Transverse colon (tissue), 4 donors: ENCODE results near the gene ARRDC5. TPM values are rescaled to one million over a fixed set of nuclear protein-coding genes. Genes with fewer than 3 reads are reported as not detected.
"Not testable (repeated sequence)": the region's sequence is repeated elsewhere in the genome, so short reads cannot be mapped to it uniquely, and the experiment has no call there.

Experiments
- DNase-seq: peaks from one replicate; pipeline ENCODE4 v3.0.0-alpha.2; 2019
- H3K27ac ChIP-seq, 4 donors: fragments of 200-600 bp; sonication (generic); 2 replicates each; pipeline ENCODE4 v1.5.1; 2016 to 2018; ENCODE audit warnings: inconsistent platforms in 4 of 4
- H3K27me3 ChIP-seq: fragments of 200-600 bp; sonication (generic); 2 replicates; pipeline ENCODE4 v1.5.1; 2017; ENCODE audit warnings: inconsistent platforms
- H3K36me3 ChIP-seq, 4 donors: fragments of 200-600 bp; sonication (generic); 2 replicates each; pipeline ENCODE4 v1.5.1; 2017 to 2019; ENCODE audit warnings: inconsistent platforms in 4 of 4
- H3K4me1 ChIP-seq, 4 donors: fragments of 200-600 bp; sonication (generic); 2 replicates each; pipeline ENCODE4 v1.5.1; 2017 to 2020; ENCODE audit warnings: inconsistent platforms in 4 of 4
- H3K4me3 ChIP-seq, 4 donors: fragments of 200-600 bp; sonication (generic); 1 replicate in 1 of 4; 2 replicates in 3 of 4; pipeline versions ENCODE4 v1.5.1 to v1.6.1; 2017 to 2019; ENCODE audit warnings: inconsistent platforms in 4 of 4
- H3K9me3 ChIP-seq, 2 donors: fragments of 200-600 bp; sonication (generic); 2 replicates each; pipeline ENCODE4 v1.5.1; 2017 to 2019; ENCODE audit warnings: inconsistent platforms in 2 of 2
- EP300 ChIP-seq: sonication (generic); formaldehyde crosslinking; IDR thresholded peaks from one replicate; pipeline ENCODE4 v1.6.1; 2017; ENCODE audit warnings: antibody characterized with exemption, low read depth
- POLR2A ChIP-seq: fragments of 450-650 bp; IDR thresholded peaks from one replicate; pipeline ENCODE4 v1.6.1; 2016; ENCODE audit warnings: antibody characterized with exemption, mild to moderate bottlenecking, moderate library complexity
- POLR2AphosphoS5 ChIP-seq, 3 donors: sonication (generic); formaldehyde crosslinking; IDR thresholded peaks; one replicate each; pipeline ENCODE4 v1.6.1; 2016; ENCODE audit warnings: antibody characterized with exemption in 3 of 3
- WGBS, 2 donors: methylation state at CpG; one replicate each; pipeline ENCODE4 v1.1.5; 2018; ENCODE audit warnings: low coverage in 1 of 2; 5-methylcytosine and 5-hydroxymethylcytosine counted together
- in situ Hi-C, 4 donors: fragments of 200-750 bp; cut with MboI; loops; one replicate each; pipeline versions ENCODE4 v1.15.0 to v1.15.1; 2017; ENCODE audit warnings: low sequenced_read_pairs in 3 of 4, low pct_ligation_motif_present in 1 of 4, low pct_unique_long_range_greater_than_20kb in 1 of 4
- intact Hi-C: fragments of 100-400 bp; cut with DNase I; formaldehyde crosslinking; loops from one replicate; pipeline ENCODE4 v1.15.1; 2023; ENCODE audit warnings: low total_unique reads
- total RNA-seq, 4 donors: library from RNA; depleted of rRNA; stranded (reverse); fragments of >200 nt; gene quantifications; one replicate each; pipeline ENCODE4 v1.1.0, GENCODE V29; 2016
- TF ChIP-seq, protein P1 (sequence below), 5 experiments: fragments of 200-600 bp in 3 of 5; fragments of 450-650 bp in 2 of 5; sonication (generic) in 3 of 5; IDR thresholded peaks; 1 replicate in 2 of 5; 2 replicates in 3 of 5; pipeline ENCODE4 v1.5.1; 2016 to 2017; ENCODE audit warnings: antibody characterized with exemption in 5 of 5, inconsistent platforms in 3 of 5, mild to moderate bottlenecking in 2 of 5, moderate library complexity in 1 of 5

Gene ARRDC5
- total RNA-seq, 4 donors from 2014 or later: 1.3 TPM; not detected in 3

- 60% methylated on average over 3 of the region's 3 CpGs; no CpG with 5 or more reads in 1 of the 2 donors for WGBS, 2 donors
- Histone ChIP-seq H3K9me3 (no peaks in the 10 kb centered on the region), H3K27ac (no peak overlapping the region), H3K4me3 (no peak overlapping the region), H3K36me3 (no peaks in the 10 kb centered on the region), H3K27me3 (peaks cover 10% of the 10 kb centered on the region), H3K4me1 (peaks cover 5 to 6% (median 5%) of the 10 kb centered on the region in 4 donors)
- TF ChIP-seq, protein P1, sequence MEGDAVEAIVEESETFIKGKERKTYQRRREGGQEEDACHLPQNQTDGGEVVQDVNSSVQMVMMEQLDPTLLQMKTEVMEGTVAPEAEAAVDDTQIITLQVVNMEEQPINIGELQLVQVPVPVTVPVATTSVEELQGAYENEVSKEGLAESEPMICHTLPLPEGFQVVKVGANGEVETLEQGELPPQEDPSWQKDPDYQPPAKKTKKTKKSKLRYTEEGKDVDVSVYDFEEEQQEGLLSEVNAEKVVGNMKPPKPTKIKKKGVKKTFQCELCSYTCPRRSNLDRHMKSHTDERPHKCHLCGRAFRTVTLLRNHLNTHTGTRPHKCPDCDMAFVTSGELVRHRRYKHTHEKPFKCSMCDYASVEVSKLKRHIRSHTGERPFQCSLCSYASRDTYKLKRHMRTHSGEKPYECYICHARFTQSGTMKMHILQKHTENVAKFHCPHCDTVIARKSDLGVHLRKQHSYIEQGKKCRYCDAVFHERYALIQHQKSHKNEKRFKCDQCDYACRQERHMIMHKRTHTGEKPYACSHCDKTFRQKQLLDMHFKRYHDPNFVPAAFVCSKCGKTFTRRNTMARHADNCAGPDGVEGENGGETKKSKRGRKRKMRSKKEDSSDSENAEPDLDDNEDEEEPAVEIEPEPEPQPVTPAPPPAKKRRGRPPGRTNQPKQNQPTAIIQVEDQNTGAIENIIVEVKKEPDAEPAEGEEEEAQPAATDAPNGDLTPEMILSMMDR (IDR thresholded peaks at IDR 0.05): no peak
- intact Hi-C loops (no loop called here), in situ Hi-C loops (loop anchor here in 1 of 4 donors (25.0 kb wide), 1 partner anchor 92 kb away; no protein-coding TSS in a partner anchor)
- DNase-seq: peak; percentile 33
These were observed 1.8 kb upstream of the ARRDC5 start for GRCh38 chr19:4904481-4904880.

GRCh38 chr19:4900879-4901278 lies 1.8 kb downstream of the ARRDC5 start:
- WGBS, 2 donors: 79 to 83% methylated on average over 13 of the region's 13 CpGs
- intact Hi-C loops, DNase-seq, H3K36me3 ChIP-seq, H3K9me3 ChIP-seq, H3K4me3 ChIP-seq, H3K27ac ChIP-seq, H3K4me1 ChIP-seq, H3K27me3 ChIP-seq: not testable (repeated sequence)
- in situ Hi-C loops: loop anchor here in 1 of 4 donors (25.0 kb wide), 1 partner anchor 89 kb away; no protein-coding TSS in a partner anchor

GRCh38 chr19:4897146-4897545 lies 5.5 kb downstream of the ARRDC5 start:
- H3K4me1 ChIP-seq: no peaks in the 10 kb centered on the region
- TF ChIP-seq, protein P1 (IDR thresholded peaks at IDR 0.05): no peak
- TF ChIP-seq EP300: no peak
- no peak for TF ChIP-seq POLR2AphosphoS5 (IDR thresholded peaks at IDR 0.05)
- no peak for TF ChIP-seq POLR2A
- H3K9me3 ChIP-seq: no peaks in the 10 kb centered on the region
- no peak overlapping the region for H3K27ac ChIP-seq
- H3K4me3 ChIP-seq: no peak overlapping the region
- intact Hi-C loops (no loop called here), in situ Hi-C loops (no loop called here)
- no peaks in the 10 kb centered on the region for H3K36me3 ChIP-seq
- WGBS, 2 donors: 74 to 84% methylated on average over 5 to 7 of the region's 7 CpGs
- no peaks in the 10 kb centered on the region for H3K27me3 ChIP-seq
- DNase-seq: no peak

GRCh38 chr19:4896372-4896771 lies 6.3 kb downstream of the ARRDC5 start:
- Histone ChIP-seq H3K4me1 (no peaks in the 10 kb centered on the region), H3K27me3 (no peaks in the 10 kb centered on the region), H3K27ac (no peak overlapping the region), H3K4me3 (no peak overlapping the region), H3K9me3 (no peaks in the 10 kb centered on the region), H3K36me3 (no peaks in the 10 kb centered on the region)
- no peak for TF ChIP-seq POLR2A
- TF ChIP-seq, protein P1 (IDR thresholded peaks at IDR 0.05): no peak
- no peak for TF ChIP-seq POLR2AphosphoS5 (IDR thresholded peaks at IDR 0.05)
- TF ChIP-seq EP300: no peak
- in situ Hi-C loops (no loop called here), intact Hi-C loops (no loop called here)
- WGBS, 2 donors: 17 to 61% methylated on average over 1 to 3 of the region's 3 CpGs
- DNase-seq: no peak

DNA sequence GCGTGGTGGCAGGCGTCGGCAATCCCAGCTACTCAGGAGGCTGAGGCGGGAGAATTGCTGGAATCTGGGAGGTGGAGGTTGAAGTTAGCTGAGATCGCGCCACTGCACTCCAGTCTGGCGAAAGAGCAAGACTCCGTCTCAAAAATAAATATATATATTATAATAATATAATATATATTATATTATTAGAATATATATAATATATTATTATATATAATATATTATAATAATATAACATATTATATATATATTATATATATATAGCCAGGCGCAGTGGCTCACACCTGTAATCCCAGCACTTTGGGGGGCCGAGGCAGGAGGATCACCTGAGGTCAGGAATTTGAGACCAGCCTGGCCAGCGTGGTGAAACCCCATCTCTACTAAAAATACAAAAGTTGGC lies 9.7 kb downstream of the ARRDC5 start:
- H3K27ac ChIP-seq, H3K4me1 ChIP-seq, DNase-seq, in situ Hi-C loops, H3K36me3 ChIP-seq, H3K4me3 ChIP-seq, intact Hi-C loops, H3K9me3 ChIP-seq, H3K27me3 ChIP-seq: not testable (repeated sequence)
- 88 to 90% methylated on average over 8 to 11 of the region's 11 CpGs for WGBS, 2 donors
